NCI-H774 (cell line): ENCODE data around the gene SAFB2.

Experiments
- DNase-seq: peaks from one replicate; lab custom pipeline; 2025; lab: John Stamatoyannopoulos, UW

SAFB2 gene

DNA sequence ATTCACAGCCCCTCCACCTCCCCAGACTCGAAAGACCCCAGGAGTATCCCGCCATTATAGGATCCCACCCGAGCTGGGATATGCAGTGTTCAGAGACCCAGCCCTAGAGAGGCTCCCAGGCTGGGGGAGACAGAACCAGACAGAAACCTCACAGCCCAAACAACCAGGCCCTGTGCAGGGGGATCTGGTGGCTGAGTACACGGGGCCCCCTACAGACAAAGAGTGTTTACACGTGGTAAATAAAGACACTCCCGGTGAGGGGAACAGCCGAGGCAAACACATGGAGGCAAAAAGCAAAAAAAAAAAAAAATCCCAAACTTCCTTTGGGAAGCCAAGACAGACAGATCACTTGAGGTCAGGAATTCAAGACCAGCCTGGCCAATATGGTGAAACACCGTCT, 79.9 kb downstream of the SAFB2 start:
- no peak for DNase-seq

DNA sequence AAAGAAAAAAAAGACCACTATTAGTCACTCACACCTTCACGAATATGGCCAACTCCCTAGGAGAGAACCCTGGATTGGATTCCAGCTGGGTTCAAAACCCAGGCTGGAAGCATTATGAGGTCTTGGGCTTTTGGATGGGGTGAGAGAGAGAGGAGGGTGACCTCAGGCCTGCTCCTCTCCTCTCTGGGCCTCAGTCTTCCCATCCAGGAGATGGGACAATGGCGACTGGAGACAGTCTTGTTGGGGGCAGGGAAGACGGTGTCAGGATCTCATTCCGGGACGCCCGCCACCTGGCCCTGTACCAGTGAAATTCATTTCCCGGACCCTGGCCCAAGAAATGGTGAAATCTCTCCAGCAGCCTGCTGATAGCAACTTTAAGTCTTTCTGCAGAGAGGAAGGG, 81.1 kb downstream of the SAFB2 start:
- DNase-seq = no peak

DNA sequence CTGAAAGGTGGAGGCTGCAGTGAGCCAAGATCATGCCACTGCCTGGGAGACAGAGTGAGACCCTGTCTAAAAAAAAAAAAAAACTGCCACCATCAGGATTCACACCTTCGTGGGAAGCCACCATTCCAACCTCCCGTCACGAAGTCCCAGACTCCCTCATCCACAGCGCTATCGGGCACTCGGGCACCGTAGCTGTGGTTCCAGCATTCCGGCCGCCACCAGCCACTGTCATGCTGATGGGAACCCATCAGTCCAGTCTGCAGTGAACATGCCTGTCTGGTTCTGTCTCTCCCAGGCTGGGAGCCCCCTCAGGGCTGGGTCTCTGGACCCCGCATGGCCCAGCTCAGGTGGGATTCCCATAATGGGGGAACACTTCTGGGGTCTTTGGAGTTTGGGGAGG, 82.4 kb downstream of the SAFB2 start:
- DNase-seq = no peak

DNA sequence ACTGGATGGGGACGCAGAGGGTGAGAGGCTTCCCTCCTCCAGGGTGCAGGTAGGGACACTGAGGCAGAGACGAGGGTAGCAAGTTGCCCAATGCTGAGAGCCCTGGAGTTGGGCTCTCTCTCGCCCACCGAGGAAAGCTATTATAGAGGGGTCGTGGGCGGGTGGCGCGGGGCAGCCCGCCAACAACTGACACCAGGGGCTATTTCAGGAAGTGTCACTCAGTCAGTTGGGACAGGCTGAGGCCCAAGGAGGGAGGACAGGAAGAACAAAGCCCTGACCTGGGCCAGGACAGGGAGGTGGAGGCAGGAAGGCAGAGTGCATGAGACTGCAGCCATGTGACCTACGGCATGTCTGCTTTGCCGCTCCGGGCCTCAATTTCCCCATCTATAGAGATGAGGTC, 84.7 kb downstream of the SAFB2 start:
- no peak for DNase-seq
